ENCODE measurements around the gene ARPC1B.
"Not testable (repeated sequence)": the region's sequence is repeated elsewhere in the genome, so short reads cannot be mapped to it uniquely, and the experiment has no call there.

ARPC1B gene

DNA sequence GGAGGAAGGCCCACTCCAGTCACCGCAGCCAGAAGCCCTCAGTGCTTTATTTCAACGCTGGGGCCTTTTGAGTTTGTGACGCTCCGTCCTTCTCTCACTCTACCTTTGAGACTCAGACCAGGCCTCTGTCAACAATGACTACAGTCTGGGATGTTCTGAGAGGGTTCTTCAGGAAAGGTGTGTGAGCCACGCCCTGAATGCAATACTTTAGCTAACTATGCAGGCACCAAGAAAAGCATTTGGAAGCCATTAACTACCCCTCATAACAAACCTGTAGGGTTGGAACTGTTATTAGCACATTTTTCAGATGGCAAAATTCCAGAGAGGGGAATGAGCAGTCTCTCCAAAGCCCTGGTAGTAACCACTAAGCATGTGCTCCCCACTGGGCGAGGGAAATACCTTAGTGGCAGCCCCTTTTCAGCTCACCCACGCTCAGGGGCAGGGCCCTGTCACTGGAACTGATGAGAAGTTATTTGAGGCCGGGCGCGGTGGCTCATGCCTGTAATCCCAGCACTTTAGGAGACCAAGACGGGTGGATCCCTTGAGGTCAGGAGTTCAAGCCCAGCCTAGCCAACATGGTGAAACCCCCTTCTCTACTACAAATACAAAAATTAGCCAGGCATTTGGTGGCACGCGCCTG, 5.7 kb upstream of the ARPC1B start:
- DNase-seq = no peak

GRCh38 chr7:99369767-99370391, 4.7 kb upstream of the ARPC1B start:
- DNase-seq = no peak

- no peak for DNase-seq
These were observed 3.1 kb upstream of the ARPC1B start for GRCh38 chr7:99371376-99371920.

DNA sequence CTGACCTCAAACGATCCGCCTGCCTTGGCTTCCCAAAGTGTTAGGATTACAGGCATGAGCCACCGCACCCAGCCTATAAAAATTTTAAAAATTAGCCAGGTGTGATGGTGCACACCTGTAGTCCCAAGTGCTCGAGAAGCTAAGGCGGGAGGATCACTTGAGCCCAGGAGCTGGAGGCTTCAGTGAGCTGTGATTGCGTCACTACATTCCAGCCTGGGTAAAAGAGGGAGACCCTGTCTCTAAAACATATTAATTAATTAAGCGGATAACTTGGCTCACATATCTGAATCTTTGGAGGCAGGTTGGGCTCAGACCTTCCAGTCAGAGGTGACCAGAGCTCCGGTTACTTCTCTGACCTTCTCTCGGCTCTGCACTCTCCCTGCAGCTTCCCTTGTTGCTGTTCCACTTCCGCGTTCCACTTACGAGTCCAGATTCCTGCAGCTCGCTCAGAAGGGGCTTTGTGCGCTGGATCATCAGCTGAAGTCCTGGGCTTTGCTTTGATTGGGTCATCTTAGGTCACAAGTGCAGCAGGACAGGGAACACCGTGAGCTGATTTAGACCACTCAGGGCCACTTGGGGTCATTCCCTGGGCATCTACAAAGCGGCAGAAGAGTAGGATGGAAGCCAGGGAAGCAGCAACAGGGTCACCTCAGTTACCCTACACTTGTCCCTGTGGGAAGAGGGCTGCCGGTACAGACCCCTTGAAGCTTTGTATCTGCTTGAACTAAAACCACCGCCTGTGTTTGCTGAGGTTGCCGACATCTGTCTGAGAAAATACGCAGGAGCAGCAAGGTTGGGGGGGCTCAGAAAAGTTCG, 2.0 kb upstream of the ARPC1B start:
- DNase-seq = no peak

- no peak for DNase-seq
These were observed 1.2 kb upstream of the ARPC1B start for GRCh38 chr7:99373091-99374066.

- peak; percentile 74 for DNase-seq
These were observed 709 bp downstream of the ARPC1B start for GRCh38 chr7:99375070-99375807.

DNA sequence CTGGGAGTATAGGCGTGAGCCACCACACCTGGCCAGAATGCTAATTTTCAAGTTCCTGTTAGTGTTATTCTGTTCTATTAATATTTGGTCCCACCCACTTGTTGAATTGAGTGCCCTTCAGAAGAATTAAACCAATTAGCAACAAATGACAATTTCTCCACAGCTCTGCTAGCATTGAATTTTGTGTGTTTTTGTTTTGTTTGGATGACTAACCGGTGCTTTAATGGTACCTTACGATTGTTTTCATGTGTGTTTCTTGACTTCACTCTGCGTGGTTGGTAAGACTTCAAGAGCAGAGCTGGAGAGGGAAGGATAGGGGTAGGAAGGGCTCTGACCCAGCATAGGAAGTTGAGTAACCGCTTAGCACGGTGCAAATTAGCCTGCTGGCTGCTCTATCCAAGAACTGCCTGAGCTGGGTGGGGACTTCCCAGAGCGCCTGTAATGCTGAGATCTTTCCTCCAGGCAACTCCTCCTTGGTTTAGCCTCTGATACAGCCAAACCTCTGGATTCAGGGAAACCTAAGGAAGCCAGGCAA, 4.6 kb downstream of the ARPC1B start:
- peak; percentile 74 for DNase-seq

DNA sequence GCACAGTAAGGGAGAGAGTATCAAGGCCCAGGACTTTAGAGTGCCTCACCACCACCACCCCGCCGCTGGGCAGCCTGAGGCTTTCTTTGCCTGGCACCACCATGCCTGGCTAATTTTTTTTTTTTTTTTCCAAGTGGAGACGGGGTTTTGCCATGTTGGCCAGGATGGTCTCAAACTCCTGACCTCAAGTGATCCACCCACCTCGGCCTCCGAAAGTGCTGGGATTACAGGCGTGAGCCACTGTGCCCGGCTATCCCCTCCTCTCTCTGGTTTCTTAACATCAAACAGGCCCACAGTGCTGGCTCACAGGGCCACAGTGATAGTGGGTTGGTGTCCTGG, 5.1 kb downstream of the ARPC1B start:
- DNase-seq = not testable (repeated sequence)

GRCh38 chr7:99380032-99380822, 5.7 kb downstream of the ARPC1B start:
- peak; percentile 66 for DNase-seq

GRCh38 chr7:99380823-99381663, 6.5 kb downstream of the ARPC1B start:
- peak; percentile 95 for DNase-seq

DNA sequence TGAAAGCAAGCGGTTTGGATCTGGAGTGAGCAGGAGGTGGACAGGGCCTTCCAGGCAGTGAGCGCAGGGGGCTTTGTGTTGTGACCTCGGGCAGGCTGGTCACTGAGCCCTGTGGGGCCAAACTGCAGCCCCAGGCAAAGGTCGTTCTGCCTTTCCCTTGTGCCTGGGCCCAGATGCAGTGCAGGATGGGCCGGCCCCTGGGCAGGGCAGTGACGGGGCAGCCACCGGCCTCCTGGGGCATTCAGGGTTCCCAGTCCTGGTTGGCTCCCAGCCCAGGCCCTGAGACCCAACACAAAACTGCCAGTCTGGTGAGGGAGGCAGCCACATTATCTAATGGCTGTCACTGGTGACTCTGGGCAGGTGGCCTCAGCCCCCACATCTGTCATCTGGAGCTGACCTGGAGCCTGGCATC, 7.1 kb downstream of the ARPC1B start:
- no peak for DNase-seq

DNA sequence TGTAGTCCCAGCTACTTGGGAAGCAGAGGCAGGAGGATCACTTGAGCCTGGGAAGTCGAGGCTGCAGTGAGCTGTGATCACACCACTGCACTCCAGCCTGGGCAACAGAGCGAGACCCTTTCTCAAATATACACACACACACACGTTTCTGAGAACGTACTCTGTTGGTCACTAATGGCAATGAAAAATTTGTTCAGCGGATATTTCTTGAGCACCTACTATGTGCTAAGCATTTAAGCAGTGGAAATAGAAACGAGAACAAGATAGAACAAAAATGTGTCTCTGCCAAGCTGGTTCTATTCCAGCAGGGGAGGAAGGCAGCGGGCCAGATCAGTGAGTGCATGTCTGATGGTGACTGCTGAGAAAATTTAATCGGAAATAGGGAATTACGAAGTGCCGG, 8.7 kb downstream of the ARPC1B start:
- no peak for DNase-seq

GRCh38 chr7:99383791-99384370, 9.4 kb downstream of the ARPC1B start:
- DNase-seq = no peak

- DNase-seq = no peak
These were observed 10.0 kb downstream of the ARPC1B start for GRCh38 chr7:99384523-99384922.

GRCh38 chr7:99385564-99385963, 11.0 kb downstream of the ARPC1B start:
- no peak for DNase-seq

DNA sequence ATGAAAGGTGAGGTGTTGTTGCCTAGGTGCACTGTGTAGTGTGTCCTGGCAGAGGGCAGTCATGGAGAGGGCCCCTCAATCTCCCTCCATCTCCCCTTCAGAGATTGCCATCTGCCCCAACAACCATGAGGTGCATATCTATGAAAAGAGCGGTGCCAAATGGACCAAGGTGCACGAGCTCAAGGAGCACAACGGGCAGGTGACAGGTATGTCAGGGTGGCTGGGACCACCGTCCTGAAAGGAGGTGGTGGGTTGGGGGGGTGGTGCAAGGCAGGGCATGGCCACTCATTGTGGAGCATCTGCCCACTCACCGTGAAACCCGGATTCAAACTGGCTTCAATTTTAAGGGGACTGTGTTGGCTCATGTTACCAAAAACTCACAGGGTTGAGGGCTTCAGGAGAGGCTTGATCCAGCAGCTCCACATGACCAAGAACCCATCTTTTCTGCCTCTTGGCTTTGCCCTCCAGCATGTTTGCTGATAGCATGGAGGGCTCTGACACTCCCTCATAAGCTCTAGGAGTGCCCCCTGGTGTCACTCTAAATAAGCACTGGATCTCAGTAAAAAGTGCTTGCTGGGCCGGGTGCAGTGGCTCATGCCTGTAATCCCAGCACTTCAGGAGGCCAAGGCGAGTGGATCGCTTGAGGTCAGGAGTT, 12.2 kb downstream of the ARPC1B start:
- DNase-seq = peak; percentile 67

DNA sequence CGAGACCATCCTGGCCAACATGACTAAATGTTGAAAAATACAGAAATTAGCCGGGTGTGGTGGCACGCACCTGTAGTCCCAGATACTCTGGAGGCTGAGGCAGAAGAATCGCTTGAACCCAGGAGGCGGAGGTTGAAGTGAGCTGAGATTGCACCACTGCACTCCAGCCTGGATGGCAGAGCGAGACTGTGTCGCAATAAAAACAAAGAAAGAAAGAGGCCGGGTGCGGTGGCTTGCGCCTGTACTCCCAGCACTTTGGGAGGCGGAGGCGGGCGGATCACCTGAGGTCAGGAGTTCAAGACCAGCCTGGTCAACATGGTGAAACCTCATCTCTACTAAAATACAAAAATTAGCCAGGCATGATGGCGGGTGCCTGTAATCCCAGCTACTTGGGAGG, 12.7 kb downstream of the ARPC1B start:
- not testable (repeated sequence) for DNase-seq

DNA sequence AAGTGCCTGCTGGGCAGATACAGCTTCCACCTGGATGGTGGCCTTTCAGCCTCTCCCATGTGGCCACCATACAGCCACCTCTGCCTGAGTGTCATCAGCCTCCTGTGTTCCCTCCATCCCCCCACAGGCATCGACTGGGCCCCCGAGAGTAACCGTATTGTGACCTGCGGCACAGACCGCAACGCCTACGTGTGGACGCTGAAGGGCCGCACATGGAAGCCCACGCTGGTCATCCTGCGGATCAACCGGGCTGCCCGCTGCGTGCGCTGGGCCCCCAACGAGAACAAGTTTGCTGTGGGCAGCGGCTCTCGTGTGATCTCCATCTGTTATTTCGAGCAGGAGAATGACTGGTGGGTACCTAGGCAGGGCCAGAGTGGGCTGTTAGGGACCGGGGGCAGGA, 13.4 kb downstream of the ARPC1B start:
- no peak for DNase-seq

GRCh38 chr7:99389772-99390171, 15.2 kb downstream of the ARPC1B start:
- no peak for DNase-seq

All from CD4-positive, alpha-beta T cell treated with Interleukin-10 for 1 hour (primary cell).